Kidney glomerular epithelial cell (primary cell): ENCODE results near the gene PGF.

Experiments
- DNase-seq: peaks from one replicate; lab custom pipeline; 2025; lab: John Stamatoyannopoulos, UW

Gene PGF

GRCh38 chr14:74898694-74899093 is 56.7 kb downstream of the PGF start:
- DNase-seq, result no peak

DNA sequence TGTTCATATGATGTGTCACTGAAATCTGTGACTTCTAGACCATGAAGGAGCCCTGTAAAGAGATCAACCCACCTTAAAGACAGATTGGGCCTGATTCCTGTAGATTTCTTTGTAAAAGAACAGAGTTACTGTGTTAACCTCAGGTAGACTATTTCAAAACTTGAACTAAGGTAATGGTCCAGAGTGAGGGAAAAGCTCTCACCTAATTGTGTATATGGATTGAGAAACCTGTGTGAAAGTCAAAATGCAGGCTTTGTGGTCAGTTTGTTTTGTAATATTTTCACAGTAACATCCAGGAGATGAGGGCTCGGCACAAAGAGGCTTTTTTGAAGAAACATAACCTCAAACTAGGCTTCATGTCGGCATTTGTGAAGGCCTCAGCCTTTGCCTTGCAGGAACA is 57.3 kb downstream of the PGF start:
- no peak for DNase-seq

DNA sequence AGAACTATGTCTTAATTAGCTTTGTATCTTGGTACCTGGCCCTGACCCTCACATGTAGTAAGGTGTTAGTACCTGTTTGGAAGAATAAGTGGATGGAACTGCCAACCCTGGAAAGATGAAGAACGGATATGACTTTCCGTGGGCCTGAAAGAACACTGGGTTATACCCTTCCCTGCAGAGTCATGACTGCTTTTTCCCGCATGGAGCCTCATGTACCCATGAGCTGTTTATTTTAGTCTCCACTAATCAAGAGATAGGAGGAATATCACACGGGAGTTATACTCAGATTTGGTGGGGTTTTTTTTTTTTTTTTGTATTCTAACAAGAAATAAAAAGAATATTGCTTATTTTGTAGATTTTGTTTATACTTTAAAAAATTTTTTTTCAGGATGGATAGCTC is 57.8 kb downstream of the PGF start:
- DNase-seq, result no peak

DNA sequence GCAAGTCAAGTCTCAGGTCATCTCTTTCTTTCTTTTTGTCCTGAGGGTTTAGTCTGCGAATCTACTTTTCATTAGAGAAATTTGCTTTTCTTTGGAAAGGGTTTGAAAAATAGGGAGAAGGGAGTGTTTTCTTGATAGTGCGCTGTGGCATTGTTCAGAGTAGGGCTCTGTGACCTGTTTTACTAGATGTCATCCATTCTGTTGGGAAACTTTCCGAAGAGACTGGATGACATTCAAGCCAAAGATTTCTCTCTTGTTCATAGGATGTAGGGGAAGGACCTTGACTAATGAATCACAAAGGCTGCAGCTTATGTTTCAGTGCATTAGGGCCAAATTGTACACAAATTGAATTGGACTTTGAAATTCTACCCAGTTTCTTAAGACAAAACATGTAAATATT is 59.0 kb downstream of the PGF start:
- DNase-seq, result no peak

- no peak for DNase-seq
Observed at GRCh38 chr14:74893614-74894091, 61.7 kb downstream of the PGF start.

GRCh38 chr14:74892745-74893144 is 62.7 kb downstream of the PGF start:
- no peak for DNase-seq

GRCh38 chr14:74891870-74892269 is 63.5 kb downstream of the PGF start:
- DNase-seq, result no peak
